ENCODE measurements around the gene TMEM178A. TPM values are rescaled to one million over a fixed set of nuclear protein-coding genes. Genes with fewer than 3 reads are reported as not detected.

Gene TMEM178A
- total RNA-seq, 4 donors from 2014 or later, result 1.2 to 5.0 (median 3.6) TPM

- intact Hi-C loops (cut with DNase I), result no loop called here
- H3K36me3 ChIP-seq, result no peaks in the 10 kb centered on the region
- H3K9me3 ChIP-seq, result no peaks in the 10 kb centered on the region
- WGBS, result 94% methylated on average over 3 of the region's 3 CpGs
- peaks cover 0 to 11% (median 3%) of the 10 kb centered on the region in 4 donors for H3K4me1 ChIP-seq
- H3K4me3 ChIP-seq, result no peak overlapping the region
- DNase-seq (ENCODE audit: extremely low spot score), result no peak
- TF ChIP-seq POLR2A (IDR thresholded peaks at IDR 0.05; ENCODE audit: low read depth), result no peak
- no peak for TF ChIP-seq POLR2AphosphoS5 (IDR thresholded peaks at IDR 0.05)
- TF ChIP-seq EP300 (IDR thresholded peaks at IDR 0.05), result no peak
- TF ChIP-seq CTCF (IDR thresholded peaks at IDR 0.05), result no peak
- no peak overlapping the region for H3K27ac ChIP-seq (replicated peaks in 1 of 4)
- H3K27me3 ChIP-seq, result no peaks in the 10 kb centered on the region
Observed at GRCh38 chr2:39629646-39630045, 36.1 kb upstream of the TMEM178A start.

DNA sequence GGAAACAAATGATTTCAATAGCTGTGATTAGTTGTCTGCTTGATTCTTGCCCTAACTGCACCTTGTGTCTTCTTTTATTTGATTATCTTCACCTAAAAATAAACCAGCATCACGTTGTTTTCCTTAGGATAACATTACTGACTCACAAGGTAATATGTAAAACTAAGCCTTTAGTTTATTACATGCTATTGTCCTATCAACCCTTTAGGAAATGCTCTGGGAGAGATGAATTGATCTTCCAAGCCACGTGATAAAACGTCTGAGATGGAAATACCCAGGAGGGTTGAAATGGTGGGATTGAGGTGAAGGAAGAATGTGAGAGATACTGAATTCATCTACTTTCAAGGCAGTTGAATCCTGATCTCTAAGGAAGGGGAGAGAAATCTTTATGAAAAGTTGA is 34.5 kb upstream of the TMEM178A start:
- intact Hi-C loops (cut with DNase I), result no loop called here
- Histone ChIP-seq H3K4me3 (no peak overlapping the region), H3K36me3 (no peaks in the 10 kb centered on the region), H3K9me3 (no peaks in the 10 kb centered on the region), H3K4me1 (no peaks in the 10 kb centered on the region), H3K27me3 (no peaks in the 10 kb centered on the region), H3K27ac (replicated peaks in 1 of 4) (no peak overlapping the region)
- no peak for DNase-seq (ENCODE audit: extremely low spot score)
- 86% methylated on average over 3 of the region's 3 CpGs for WGBS
- TF ChIP-seq POLR2AphosphoS5 (IDR thresholded peaks at IDR 0.05) (no peak), EP300 (IDR thresholded peaks at IDR 0.05) (no peak), CTCF (IDR thresholded peaks at IDR 0.05) (no peak), POLR2A (IDR thresholded peaks at IDR 0.05; ENCODE audit: low read depth) (no peak)

- no peak for TF ChIP-seq EP300 (IDR thresholded peaks at IDR 0.05)
- TF ChIP-seq CTCF (IDR thresholded peaks at IDR 0.05), result no peak
- no peak for TF ChIP-seq POLR2AphosphoS5 (IDR thresholded peaks at IDR 0.05)
- TF ChIP-seq POLR2A (IDR thresholded peaks at IDR 0.05; ENCODE audit: low read depth), result no peak
- DNase-seq (ENCODE audit: extremely low spot score), result no peak
- Histone ChIP-seq H3K4me1 (no peaks in the 10 kb centered on the region), H3K9me3 (no peaks in the 10 kb centered on the region), H3K27ac (replicated peaks in 1 of 4) (no peak overlapping the region), H3K36me3 (no peaks in the 10 kb centered on the region), H3K27me3 (no peaks in the 10 kb centered on the region), H3K4me3 (no peak overlapping the region)
- intact Hi-C loops (cut with DNase I), result no loop called here
- WGBS, result 51% methylated on average over 3 of the region's 3 CpGs
Observed at GRCh38 chr2:39631718-39632117, 34.0 kb upstream of the TMEM178A start.

- Histone ChIP-seq H3K4me1 (no peaks in the 10 kb centered on the region), H3K36me3 (no peaks in the 10 kb centered on the region), H3K4me3 (no peak overlapping the region), H3K9me3 (no peaks in the 10 kb centered on the region), H3K27me3 (no peaks in the 10 kb centered on the region), H3K27ac (replicated peaks in 1 of 4) (no peak overlapping the region)
- DNase-seq (ENCODE audit: extremely low spot score), result no peak
- intact Hi-C loops (cut with DNase I), result no loop called here
- 80% methylated on average over 4 of the region's 4 CpGs for WGBS
- TF ChIP-seq POLR2A (IDR thresholded peaks at IDR 0.05; ENCODE audit: low read depth), result no peak
- TF ChIP-seq EP300 (IDR thresholded peaks at IDR 0.05), result no peak
- no peak for TF ChIP-seq CTCF (IDR thresholded peaks at IDR 0.05)
- TF ChIP-seq POLR2AphosphoS5 (IDR thresholded peaks at IDR 0.05), result no peak
Observed at GRCh38 chr2:39632876-39633275, 32.8 kb upstream of the TMEM178A start.

DNA sequence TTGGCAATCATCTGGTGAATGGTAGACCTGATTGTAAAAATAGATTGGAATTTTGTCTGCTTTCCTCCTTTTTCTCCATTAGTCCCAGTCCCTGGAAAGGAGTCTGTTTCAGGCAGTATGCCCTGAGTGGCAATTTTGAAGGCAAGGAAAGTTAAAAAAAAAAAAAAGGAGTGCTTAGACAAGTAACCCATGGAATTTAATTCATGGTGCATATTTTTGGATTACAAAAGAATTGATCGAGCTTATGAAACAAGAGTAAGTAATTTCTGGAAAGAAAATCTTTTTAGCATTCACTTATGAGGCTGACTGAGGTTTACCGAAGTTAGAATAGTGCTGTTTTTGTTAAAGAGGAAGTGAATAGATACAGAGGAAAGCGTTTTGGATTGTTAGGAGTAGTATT is 29.4 kb upstream of the TMEM178A start:
- Histone ChIP-seq H3K9me3 (no peaks in the 10 kb centered on the region), H3K4me1 (peaks cover 0 to 5% (median 0%) of the 10 kb centered on the region in 4 donors), H3K27me3 (no peaks in the 10 kb centered on the region), H3K27ac (replicated peaks in 1 of 4) (no peak overlapping the region), H3K36me3 (no peaks in the 10 kb centered on the region), H3K4me3 (no peak overlapping the region)
- intact Hi-C loops (cut with DNase I), result no loop called here
- DNase-seq (ENCODE audit: extremely low spot score), result no peak
- 87% methylated on average over 3 of the region's 3 CpGs for WGBS
- no peak for TF ChIP-seq EP300 (IDR thresholded peaks at IDR 0.05)
- no peak for TF ChIP-seq POLR2A (IDR thresholded peaks at IDR 0.05; ENCODE audit: low read depth)
- no peak for TF ChIP-seq POLR2AphosphoS5 (IDR thresholded peaks at IDR 0.05)
- no peak for TF ChIP-seq CTCF (IDR thresholded peaks at IDR 0.05)

Data from esophagus muscularis mucosa (tissue), 4 donors.